GM18508 (cell line): ENCODE data around the gene PTBP1.

Experiments used
- ATAC-seq: cut with Tn5 transposase; IDR thresholded peaks from one replicate; pipeline ENCODE4 v1.9.1; 2021; ENCODE audit warnings: moderate number of reproducible peaks; ENCODE audit not compliant: insufficient read depth, unreplicated experiment

PTBP1 gene

DNA sequence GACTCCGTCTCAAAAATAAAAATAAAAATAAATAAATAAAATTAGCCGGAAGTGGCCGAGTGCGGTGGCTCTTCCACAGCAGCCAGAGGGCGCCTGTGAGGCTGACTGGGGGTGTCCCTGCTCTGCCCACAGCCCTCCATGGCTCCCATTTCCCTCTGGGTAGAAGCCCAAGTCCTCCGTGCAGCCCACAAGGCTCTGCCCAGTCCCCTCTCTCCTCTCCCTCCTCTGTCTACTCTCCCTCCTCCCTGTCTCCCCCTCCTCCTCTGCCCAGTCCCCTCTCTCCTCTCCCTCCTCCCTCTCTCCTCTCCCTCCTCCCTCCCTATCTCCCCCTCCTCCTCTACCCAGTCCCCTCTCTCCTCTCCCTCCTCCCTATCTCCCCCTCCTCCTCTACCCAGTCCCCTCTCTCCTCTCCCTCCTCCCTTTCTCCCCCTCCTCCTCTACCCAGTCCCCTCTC is 25.9 kb upstream of the PTBP1 start:
- no peak for ATAC-seq

DNA sequence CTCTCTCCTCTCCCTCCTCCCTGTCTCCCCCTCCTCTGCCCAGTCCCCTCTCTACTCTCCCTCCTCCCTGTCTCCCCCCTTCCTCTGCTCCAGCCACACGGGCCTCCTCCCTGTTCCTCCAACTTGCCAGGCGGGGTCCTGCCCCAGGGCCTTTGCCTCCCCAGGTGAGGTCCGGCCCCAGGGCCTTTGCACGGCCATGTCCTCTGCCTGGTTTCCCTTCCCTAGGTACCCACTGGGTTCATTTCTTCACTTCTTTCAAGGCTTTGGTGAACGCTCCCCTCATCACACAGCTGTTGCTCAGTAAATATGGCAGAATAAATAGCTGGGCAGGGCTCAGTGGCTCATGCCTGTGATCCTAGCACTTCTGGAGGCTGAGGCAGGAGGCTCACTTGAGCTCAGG is 25.2 kb upstream of the PTBP1 start:
- no peak for ATAC-seq

DNA sequence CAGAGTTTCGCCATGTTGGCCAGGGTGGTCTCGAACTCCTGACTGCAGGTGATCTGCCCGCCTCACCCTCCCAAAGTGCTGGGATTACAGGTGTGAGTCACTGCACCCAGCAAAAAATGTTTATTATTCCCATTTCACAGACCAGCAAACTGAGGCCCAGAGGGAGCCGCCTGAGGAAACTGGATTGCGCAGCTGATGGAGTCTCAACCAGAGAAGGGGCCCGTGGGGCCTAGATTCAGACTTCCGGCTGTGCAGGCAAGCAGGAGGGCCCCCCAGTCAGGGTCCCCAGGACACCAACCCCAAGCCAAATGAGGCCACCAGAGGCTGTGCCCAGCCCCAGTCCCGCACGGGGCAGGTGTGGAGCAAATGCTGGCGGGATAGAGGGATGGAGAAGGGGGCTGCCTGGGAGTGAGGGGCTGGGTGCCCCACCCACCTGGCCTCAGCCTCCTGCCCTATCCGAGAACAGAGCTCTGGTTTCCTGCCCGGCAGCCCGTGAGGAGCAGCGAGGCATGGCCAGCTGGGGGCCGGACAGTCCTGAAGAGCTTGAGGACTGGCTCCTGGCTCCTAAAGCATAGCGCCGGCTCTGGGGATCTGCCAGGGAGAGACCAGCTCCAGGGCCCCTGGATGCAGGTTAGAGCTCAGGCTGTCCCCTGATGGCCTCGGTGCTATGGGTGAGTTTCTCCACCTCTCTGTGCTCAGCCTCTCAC is 24.4 kb upstream of the PTBP1 start:
- ATAC-seq: no peak

DNA sequence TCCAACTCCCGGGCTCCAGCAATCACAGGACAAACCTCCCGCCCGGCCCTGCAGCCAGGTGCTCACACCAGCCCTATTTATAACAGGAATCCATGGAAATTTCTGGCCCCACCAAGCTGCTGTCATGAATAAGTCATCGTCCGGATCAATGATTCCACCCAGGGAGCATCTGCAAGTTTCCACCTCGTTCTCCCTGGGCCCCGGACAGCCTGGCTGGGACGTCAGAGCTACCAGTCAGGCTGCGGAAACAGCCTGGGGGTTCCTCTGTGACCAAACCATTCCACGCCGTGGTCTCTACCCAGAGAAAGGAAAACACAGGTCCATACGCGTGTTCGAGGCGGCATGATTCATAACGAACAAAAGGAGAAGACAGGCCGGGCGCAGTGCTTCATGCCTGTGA is 20.7 kb upstream of the PTBP1 start:
- ATAC-seq: no peak

DNA sequence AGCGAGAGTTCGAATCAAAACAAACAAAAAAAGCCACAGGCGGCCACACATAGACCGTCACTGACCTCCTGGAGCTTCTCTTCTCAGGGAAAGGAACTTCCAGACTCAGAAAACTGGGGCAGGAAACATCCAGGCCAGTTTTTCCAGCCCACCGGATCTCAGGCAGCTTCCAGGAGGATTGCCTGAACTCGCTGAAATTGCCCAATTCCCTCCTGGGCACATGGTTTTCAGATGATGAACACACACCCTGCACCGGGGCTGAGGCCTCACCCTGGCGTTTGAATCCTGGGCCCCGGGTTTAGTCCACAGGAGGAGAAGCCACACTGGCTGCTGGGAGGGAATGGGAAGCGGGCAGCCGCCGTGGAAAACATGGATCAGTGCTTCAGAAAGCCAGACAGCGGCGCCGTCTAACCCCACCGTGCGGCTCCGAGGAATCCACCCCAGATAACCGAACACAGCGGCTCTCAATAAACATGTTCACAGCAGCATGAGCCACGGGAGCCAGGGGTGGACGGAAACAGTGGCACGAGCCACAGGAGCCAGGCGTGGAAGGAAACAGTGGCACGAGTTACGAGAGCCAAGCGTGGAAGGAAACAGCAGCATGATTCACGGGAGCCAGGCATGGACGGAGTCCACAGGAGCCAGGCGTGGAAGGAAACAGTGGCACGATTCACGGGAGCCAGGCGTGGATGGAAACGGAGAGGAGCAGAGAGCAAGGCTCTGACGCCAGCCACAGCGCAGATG is 18.2 kb upstream of the PTBP1 start:
- ATAC-seq: no peak

DNA sequence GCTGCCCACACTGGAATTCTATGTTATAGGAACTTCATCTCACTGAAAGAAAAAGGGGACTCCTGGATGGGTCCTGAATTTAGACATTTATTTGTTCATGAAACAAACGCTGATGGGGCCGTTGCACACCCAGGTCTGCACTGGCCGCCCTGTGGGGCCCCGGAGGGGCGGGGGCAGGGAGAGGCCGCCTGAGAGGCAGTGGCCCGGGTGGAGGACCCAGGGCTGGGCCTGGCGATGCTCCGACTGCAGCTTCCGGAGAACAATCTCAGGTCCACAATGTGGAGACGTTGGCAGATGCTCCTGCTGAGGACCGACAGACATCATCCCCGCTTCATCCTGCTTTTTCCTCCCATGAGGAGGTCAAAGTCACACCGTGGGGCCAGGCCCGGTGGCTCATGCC is 16.3 kb upstream of the PTBP1 start:
- no peak for ATAC-seq

DNA sequence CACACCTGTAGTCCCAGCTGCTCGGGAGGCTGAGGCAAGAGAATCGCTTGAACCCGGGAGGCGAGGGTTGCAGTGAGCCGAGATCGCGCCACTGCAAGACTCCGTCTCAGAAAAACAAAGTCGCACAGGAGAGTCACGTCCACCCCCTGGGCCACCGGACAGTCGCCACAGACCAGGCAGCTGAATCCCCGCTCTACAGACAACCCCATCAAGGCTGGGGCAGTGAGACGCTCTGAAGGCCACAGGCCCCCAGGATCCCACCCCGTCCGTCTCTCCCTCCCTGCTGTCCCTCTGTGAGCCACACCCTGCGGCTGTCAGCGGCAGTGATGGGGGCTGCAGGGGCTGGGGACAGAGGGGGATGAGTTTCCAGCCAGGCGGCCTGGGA is 15.5 kb upstream of the PTBP1 start:
- no peak for ATAC-seq

DNA sequence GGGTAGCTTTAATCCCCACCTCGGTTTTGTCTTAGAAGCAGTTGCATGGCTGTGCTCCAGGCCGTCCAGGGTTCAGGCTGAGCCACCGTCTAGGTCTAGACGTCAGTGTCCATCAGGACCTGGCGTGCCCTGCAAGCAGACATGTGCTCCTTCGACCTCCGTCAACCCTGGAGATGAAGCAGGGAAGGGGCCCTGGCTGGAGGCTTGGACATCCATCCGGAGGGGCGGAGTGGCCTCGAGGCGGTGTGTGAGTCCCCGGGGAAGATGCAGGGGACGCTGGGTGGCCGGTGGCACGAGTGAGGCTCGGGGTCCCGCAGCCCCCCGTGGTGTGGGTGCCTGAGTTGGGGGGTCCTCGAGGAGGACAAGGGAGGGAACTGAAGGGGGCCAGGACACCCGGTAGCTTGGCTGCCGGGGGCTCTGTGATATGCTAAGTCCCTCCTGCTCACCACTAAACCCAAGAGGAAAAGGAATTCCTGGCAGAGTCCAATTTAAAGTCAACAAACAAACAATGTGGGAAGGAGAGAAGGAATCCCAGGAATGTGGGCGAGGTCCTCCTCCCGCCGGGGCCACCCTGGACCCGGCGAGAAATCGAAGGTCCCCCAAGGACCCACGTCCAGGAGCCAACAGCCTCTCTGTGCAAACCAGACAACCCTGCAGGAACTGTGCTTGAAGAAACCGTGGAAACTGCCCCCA is 14.9 kb upstream of the PTBP1 start:
- ATAC-seq: no peak

DNA sequence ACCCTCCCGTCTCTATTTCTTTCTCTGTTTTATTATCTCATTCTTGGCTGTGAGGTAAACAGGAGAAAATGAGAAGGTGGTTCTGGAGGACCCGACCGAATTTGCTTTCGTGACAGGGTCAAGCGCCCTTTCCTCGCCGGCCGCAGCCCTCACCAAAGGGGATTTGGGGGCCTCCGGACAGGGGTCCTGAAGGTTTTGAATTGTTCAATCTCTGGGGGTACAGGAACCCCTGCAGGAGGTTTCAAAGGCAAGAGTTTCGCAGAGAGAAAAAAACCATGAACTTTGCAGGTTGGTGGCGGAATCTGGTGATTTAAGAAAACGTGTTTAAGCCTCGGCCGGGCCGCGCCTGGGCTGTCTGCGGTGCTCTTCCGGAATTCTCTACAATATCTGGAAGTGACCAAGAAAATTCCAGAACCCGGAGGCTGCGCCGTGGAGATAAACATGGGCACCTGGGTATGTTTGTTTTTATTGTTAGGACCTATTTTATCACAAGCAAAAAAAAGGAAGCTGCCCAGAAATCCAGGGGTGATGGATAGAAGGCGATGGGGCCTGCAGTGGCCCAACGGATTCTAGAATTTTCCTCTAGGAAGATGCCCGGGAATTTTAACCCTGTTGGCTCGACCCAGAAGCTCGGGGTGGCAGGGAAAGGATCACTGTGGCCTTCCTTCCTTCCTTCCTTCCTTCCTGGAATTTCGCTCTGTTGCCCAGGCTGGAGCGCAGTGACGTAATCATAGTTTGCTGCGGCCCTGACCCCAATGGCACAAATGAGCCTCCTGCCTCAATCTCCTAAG is 14.2 kb upstream of the PTBP1 start:
- ATAC-seq: no peak

DNA sequence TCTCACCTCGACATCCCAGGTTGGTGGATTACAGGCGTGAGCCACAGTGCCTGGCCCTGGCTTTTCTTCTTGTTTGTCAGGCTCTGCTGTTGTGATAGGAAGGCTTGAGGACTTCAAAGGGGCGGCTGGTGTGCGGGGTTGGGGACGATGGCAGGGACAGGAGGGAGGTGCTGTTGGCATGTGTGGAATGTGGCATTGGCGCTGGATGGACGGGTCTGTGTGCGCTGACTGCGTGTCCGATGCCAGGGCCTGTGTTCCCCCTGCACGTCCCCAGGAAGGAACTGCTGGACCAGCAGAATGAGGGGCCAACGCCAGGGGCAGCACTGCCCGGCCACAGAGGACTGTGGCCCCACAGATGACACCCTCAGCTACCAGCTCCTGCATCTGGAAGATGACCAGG is 12.7 kb upstream of the PTBP1 start:
- no peak for ATAC-seq

DNA sequence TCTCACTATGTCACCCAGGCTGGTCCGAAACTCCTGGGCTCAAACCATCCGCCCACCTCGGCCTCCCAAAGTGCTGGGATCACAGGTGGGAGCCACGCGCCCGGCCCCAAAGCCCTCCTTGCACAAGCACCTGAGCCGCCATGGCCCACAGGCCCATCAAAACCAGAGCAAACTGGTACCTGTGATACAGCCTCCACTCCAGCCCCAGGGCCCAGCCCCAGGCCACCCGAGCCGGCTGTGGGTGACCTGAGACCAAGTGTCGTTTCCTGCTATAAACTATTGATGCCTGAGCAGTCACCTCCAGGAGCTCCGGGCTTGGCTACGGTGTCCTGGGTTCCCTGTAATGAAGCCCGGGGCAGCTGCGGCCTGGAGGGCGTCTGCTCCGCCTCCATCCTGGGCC is 9.7 kb upstream of the PTBP1 start:
- no peak for ATAC-seq

DNA sequence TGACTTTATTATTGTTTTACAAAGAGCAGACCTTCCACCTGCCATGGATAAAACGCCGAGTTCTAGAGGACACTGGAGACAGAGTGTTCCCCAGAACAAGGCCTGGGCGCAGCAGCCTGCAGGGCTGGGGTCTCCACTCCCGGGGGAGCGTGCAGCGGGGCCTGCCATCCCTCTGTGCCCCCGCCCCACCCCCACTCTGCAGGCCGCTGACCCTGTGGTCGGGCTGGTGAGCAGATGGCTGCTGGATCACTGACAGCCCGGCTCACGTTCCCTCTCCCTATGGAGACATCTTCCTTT is 8.6 kb upstream of the PTBP1 start:
- no peak for ATAC-seq

DNA sequence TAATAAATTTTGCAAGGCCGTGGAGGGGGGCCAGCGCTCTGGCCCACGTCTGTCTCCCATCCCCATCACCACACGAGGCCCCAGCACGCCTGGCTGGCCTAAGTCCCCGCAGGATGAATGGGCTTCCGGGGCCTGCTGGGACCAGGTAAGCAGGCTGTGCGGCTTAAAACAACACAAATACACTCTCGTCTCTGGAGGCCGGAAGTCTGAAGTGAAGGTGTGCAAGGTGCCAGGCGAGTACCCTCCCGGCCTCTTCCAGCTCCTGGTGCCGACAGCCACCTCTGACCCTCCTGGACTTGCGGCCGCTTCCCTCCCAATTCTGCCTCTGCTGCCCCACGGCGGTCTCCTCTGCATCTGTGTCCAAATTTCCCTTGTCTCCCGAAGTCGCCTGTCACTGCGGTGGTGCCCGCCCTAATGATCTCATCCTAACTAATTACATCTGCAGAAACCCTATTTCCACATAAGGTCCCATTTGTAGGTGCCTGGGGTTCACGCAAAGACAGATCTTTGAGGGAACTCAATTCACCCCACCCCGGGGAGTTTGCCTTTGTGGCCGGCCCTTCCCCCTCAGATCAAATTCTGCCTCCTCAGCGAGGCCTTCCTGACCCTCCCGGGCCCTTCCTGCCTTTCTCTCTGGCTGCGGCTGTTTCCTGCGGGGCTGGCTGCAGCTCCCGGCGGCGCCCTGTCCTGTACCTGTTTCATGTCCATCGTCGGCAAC is 8.1 kb upstream of the PTBP1 start:
- ATAC-seq: no peak

DNA sequence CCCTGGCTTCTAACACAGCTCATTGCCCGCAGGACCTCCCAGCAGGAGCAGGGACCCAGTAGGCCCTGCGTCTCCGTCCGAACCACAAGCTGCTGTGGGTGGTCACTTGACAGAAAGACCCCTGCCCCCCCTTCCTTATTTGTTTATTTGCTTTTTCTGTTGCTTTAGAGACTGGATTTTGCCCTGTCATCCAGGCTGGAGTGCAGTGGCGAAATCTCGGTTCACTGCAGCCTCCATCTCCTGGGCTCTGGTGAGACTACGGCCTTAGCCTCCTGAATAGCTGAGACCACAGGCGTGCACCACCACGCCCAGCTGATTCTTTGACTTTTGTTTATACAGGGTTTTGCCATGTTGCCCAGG is 7.6 kb upstream of the PTBP1 start:
- ATAC-seq: no peak

DNA sequence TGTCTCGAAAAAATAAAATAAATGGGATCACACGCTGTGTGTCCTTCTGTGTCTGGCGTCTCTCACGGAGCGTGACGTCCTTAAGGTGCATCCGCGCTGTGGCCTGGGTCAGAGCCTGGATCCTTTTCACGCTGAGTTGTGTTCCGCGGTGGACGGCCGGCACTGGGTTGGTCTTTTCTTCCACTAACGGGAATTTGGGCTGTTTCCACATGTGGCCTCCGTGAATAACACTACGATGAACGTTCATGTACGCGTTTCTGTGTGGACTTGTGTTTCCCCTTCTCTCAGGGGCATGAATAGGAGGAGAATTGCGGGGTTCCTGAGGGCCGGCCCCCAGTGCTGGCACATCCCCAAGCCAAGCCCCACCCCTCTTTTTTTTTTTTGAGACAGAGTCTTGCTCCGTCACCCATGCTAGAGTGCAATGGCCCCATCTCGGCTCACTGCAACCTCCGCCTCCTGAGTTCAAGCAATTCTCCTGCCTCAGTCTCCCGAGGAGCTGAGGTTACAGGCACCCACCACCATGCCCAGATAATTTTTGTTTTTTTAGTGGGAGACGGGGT is 6.2 kb upstream of the PTBP1 start:
- ATAC-seq: no peak

DNA sequence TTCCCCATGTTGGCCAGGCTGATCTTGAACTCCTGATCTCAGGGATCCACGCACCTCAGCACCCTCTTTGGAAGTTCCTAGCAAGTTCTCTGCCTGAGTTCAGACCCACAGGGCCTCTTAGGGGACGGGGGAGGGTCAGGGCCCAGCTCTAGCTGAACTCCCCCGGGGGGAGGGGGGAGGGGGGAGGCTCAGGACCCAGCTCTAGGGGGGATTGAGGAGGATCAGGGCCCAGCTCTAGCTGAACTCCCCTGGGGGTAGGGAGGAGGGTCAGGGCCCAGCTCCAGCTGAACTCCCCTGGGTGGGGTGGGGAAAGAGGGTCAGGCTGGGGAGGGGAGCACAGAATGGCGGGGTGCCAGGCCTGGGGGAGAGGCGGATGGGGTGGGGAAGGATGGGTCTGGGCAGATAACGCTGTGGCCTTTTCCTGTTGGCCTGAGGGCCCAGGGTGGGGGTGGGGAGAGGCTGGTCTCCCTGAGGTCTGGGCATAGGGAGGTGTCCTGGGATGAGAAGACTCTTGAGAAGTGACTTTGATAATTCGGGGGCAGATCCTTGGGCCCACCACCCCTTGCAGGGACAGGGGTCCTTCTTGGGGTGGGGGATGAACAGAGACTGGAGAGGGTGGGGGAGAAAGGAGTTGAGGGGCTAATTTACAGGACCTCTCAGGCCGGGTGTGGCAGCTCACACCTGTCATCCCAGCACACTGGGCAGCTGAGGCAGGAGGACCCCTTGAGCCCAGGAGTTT is 5.5 kb upstream of the PTBP1 start:
- ATAC-seq: no peak

DNA sequence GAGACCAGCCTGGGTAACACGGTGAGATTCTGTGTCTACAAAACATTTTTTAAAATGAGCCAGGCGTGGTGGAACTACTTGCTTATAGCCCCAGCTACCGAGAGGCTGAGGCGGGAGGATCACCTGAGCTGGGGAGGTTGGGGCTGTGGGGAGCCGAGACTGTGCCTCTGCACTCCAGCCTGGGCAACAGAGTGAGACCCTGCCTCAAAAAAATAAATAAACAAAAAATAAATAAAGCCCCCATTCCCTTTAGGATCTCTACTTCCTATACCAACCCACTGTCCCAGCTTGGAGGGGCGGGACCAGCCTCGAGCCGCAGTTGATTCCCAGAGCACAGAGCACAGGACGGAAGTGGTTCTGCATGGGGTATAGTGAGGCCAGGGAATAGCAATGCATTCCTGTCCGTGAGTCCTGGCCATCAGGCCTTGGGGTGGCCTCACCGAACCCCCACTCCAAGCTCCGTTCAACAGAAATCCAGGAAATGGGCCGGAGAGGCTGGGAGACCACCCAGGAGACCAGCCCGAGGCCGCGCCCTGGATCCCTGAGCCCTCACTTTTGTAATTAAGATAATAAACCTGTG is 4.9 kb upstream of the PTBP1 start:
- ATAC-seq: no peak

DNA sequence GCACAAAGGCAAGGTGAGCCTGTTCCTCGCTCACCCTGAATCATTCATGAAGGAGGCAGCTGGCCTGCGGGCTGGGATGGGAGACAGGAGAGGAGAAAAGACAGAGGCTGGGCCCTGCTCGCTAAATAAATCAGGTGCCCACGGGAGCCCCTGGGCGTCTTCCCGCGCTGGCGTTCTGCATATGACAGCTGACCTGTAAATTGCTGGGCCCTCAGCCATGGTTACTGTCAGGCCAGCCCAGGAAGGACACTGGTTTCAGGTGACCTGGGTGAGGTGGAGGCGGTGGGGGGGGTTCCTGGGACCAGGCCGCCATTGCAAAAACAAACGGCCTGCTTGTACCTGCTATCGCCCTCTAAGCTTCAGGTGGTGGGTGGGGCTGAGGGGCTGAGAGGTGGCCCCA is 3.4 kb upstream of the PTBP1 start:
- no peak for ATAC-seq

DNA sequence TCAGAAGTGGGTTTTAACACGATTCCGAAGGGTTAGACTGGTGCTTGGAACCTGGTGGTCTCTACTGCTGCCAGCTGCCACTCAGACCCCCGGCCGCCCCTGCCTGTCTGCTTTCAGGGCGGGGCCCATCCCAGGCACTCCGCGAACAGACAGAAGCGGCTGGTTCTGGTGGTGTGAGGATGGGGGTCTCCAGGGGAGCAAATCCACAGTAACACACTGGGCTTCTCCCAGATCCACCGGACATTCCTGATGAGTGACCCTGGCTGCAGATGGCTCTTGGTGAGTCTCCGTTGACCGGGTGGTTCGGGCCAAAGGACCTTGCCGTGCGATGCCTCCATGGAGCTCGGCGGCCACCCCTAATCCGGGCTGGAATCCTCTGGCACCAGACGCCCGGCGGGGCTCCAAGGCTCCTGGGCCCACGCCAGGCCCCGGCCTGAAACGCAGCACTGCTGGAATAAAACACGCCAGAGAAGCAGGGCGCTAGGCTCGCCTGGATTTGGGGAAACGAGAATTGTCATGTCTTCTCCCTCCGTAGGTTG is 2.1 kb upstream of the PTBP1 start:
- ATAC-seq: no peak
